Medulla oblongata (tissue), 1 donor: Measurements from ENCODE around the gene PRMT9.

Source experiments
- DNase-seq: peaks from one replicate; pipeline ENCODE4 v3.0.0-alpha.2; 2015; ENCODE audit errors: extremely low spot score

PRMT9 gene

DNA sequence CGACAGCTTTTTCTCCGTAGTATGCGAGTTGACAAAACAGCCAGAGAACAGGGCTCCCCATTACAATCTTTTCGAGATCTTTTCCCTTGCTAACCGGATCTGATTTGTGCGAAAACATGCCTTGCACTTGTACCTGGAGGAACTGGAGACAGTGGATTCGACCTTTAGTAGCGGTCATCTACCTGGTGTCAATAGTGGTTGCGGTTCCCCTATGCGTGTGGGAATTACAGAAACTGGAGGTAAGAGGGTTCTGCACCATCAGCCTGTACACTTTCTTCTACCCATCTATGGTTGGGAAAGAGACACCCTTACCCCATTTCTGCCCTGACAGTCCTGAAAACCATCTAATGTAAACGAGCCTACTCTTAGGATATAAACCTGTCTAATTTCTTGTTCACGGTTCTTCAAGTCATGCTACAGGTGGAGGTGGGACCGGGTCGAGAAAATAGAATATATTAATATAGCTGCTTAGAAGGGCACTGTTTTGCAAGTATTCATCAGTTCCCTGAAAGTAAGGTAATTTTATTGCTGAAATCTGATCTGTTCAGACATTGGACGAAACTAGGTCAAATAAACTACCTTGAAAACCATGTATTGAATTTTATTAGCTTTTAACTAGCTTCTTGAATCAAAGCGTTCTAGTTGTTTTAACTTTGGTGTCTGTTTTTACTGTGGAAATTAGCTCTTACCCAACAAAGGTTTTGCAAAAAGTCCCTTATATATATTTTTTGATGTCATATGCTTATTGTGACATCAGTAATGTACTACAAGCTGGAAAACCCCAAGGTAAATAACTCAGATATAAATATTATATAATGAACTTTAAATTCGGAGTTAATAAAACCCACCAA is 65.9 kb downstream of the PRMT9 start:
- DNase-seq = peak; percentile 13

DNA sequence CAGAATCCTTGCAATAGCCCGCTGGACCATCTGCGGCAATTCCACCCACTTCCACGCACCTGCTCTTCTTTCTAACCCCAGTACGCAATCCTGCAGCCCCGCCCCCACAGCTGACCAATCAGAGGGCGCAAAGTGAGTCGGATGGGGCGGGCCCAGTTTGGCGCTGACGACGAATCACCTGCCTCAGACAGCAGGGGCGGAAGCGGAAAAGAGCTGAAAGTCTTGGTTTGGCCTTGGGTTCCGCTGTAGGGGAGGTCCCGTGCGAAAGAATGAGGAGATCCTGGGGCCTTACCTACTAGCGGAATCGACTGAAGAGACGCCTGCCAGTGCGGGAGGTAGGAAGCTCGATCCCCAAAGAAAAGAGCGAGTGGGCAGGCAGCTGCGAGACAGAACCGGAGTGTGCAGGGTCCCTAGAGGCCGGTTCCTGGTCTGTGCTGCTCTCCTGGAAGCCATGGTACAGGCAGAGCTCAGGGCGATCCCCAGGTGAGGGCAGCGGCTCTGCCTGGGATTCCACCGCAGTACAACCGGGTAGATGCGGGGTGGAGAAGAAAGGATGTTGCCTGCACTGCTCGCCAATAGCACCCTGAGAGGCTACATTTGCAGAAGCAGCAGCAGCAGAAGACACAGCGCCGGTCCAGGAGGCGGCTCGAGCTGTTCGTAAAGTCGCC is 66.7 kb downstream of the PRMT9 start, which contains the start of gene TMEM184C:
Gene TMEM184C, plus strand, starts transcription at position 225 of the 668 bp plus-strand sequence. CDS start 560 bp downstream, outside the sequence.
- peak; percentile 99 for DNase-seq

DNA sequence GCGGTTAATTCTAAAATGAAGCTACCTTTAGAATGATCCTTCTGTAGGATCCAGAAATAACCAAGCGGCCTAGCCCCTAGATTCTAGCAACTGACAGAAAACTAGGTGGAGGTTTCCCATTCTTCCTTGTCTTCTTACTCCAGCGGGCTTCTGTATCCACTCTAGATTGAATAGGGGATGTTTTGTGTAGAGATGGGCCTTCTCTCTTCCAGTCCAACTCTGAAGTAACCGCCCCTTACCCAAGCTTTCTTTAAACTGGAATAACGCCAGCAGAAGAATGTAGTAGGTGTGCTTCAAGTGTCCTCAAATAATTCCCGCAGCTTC is 67.2 kb downstream of the PRMT9 start:
- DNase-seq = no peak

DNA sequence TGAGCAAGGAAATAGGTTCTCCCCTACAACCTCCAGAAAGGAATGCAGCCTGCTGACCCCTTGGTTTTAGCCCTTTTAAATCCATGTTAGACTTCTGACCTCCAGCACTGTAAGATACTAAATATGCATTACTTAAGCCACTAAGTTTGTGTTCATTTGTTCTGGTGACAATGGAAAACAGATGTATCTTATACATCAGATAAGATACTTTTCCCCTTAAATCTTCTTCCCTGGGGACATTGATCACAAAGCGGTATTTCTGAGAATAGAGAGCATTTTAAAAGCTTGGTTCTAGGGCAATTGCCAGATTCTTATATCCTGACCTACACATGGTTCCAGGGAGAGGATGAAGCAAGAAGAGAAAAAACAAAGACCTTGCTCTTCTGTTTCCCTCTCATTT is 73.3 kb downstream of the PRMT9 start:
- DNase-seq = no peak

DNA sequence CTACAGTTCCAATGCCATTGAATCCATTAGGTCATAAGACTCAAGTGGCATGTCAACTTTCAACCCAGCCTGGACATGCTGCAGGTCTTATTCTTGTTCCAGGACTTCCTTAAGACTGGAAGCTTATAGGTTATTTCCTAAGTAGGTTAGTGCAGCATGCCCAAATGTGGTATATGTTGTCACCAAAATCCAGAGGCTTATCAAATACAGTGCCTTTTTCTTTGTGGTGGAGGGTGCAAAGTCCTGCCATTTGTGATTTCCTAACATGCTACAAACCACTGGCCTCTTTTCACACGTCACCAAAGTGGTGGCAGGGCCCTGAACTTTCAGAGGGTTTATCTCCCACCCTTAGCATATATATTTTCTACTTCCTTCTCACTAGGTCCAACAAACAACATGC is 76.5 kb downstream of the PRMT9 start:
- no peak for DNase-seq

DNA sequence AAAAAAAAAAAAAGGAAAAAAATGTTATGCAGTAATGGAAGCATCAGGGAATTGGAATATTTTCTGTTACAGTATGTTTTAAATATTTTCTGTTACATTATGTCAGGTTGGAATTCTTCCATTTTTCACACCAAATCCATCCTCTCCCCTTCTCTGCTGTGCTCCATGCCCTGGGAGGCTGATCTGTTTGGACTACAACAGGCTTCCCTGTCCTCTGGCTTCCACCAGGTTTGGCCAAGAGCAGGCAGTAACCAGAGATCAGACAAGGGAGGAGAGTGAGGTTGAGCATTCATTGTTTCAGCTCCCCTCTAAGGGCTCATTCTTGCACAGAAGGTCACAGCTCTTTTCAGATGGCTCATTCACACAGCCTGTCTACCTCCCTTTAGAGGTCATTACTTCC is 78.5 kb downstream of the PRMT9 start:
- no peak for DNase-seq

DNA sequence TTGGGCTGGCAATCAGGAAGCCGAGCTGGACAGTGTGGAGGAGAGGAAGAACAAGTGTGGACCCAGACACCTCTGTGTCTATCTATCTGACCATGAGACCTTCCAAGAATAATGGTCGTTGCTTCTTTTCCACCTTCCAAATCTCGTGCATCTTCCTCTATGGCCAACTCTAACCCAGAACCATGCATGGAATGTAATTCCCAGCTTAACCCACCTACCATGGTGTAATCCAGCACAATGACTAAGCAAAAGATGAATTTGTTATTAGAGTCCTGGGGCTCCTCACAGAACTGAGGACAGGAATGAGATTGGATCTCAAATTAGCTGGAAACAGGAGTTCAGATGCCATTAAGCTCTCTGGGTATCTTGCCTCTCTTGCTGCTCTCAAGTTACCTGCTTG is 84.2 kb downstream of the PRMT9 start:
- DNase-seq = no peak

DNA sequence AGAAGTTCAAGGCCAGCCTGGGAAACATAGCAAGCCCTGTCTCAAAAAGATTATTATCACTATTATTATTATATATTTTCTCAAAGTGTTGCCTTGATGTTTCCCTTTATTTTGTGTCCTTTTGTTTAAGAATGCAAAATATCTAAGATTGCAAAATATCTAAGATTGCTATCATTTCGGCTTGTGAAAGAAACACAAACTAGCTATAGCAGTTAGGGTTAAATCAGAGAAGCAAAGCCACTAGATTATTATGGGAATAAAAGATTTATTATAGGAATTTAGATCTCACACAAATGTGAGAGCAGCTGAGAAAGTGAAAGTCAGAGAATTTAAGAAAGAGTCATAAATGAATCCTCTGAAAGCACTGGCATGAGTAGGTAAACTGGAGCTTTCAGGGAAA is 84.8 kb downstream of the PRMT9 start:
- DNase-seq = no peak

DNA sequence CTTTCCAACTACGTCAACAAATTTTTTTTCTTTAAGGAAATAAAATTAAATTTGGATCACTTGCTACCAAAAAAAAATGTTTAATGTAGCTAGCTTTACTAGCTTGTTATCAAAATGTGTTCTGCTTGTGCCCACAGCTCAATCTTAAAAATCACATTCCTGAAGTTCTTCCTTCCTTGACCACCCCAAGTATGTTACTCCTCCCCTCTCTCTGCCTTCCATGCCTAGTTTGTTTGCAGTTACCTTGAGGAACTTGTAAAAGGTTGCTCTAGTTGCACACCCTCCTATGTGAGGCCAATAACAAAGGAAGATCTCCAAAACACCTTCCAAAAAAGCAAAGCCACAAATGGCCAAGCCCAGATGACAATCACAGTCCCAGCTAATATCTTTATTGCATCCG is 86.4 kb downstream of the PRMT9 start:
- DNase-seq = no peak

DNA sequence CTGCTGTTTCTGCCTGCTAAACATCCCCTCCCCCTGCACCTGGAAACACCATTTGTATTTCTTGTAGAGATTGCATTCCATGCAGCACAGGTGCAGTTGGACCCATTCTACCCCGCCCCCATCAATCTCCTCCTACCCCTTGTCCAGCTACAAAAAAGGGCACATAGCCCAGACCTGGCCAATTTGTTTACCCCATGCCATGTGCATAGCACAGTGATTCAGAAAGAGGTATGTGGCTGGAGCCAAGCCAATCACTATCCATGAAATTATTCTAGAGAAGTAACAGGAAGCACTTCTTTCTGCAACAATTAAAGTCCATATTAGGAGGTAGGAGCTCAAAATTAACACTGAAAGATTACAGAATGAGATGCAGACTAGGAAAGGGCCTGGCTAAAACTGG is 87.0 kb downstream of the PRMT9 start:
- no peak for DNase-seq

DNA sequence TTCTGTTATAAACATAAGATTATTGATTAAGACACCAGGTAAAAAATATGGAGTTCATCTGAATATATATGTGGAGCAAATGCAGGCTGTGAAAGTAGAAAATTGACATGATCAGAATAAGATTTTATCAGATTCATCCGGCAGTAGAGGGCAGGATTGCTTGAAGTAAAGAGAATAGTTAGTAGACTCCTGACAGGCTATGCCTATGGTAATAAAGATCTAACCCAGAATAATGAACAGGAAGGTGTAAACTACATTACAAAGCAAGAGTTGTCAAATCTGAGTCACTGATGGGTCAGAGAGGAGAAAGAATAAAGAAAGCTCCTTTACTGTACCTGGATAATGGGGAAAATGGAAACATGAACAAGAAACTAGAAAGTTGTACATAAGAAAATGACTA is 87.6 kb downstream of the PRMT9 start:
- DNase-seq = no peak

DNA sequence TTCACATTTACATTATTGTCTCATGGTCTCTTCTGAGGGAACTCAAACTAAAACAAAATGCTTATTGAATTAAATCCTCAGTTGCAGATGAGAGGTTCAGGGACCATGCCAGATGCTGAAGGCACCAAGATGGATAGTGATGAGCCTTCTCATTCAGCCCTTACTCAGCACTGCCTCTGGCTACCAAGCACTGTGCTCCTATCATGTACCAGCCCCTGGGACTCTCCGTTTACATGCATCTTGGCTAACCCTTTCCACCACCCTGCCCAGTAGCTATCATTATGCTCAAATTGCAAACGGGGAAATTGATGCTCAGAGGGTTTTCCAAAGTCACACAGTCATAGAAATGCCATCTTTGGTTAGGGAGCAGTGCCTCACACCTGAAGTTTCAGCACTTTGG is 89.4 kb downstream of the PRMT9 start:
- no peak for DNase-seq

DNA sequence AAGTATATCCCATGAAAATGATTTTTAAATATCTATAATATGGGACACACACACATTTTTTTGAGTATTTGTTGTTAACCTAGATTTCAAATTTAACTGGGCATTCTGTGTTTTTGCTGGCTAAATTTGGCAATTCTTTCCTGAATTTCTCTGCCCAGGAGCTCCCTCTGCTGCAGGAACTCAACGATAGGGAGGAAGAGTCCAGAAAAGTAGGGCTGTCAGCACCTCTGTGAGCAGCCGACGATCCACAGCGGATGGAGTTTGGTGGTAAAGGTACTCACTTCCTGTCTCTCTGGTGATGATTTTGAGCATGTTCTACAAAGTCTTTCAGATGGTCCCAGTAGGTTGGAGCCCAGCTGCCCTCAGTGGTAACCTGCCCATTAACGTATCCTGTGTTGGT is 89.9 kb downstream of the PRMT9 start:
- no peak for DNase-seq

DNA sequence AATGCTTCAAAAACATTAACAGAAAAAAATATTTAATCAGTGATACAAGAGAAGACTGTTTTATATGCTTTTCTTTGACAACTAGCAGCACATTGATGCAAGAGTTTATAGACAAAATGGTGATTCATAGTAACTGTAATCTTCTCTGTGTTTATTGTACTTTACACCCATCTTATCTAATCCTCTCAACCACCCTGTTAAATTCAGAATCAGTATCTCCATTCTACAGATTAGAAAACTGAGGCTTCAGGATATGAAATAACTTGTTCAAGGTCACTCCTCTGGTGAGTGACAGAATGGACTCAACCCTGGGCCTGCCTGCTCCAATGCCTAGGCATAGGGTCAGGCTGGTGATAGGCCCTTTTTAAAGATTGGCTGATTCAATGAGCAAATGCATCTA is 92.9 kb downstream of the PRMT9 start:
- no peak for DNase-seq

DNA sequence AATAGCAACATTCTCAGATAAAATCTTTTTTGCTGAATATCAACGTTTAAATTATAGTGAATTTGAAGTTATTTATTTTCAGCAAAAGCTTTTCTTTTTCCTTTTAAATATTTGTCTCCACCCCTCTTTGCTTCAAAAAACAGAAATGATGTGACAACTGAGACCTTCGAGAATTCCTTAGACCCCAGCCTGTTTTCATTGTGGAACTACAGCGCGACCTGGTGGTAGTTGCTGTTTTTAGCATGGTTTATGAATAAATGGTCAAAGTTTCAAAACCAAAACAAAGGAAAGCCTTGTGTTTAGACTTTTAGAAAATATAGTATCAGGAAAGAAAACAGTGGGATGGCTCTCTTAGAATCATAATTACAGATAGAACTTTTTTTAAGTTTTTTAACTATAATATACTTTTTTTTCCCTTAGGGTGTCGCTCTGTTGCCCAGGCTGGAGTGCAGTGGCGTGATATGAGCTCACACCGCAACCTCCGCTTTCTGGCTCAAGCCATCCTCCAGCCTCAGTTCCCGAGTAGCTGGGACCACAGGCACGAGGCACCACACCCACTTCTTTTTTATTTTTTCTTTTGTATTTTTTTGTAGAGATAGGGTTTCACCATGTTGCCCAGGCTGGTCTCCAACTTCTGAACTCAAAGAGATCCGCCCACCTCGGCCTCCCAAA is 93.6 kb downstream of the PRMT9 start:
- peak; percentile 91 for DNase-seq

DNA sequence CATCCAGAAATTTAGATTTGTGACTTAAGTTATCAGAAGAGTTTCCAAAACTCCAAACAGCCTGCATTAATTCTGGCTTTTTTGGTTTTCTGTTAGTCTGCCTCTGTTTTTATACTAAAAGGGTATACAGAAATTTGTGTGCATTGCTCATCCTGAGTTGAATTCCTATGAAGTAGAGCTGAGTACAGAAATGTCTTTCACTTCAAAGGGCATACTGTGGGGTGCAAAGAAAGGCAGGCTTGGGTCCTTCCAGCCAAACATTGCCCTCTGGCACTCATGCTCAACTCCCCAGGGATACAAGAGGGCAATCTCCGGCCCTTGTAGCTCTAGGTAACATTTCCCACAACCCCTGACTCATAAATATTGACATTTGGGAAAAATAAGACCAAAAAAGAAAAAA is 94.4 kb downstream of the PRMT9 start:
- DNase-seq = peak; percentile 39
